H1 (cell line): Measurements from ENCODE around the gene SCN8A. TPM values are rescaled to one million over a fixed set of nuclear protein-coding genes. Genes with fewer than 3 reads are reported as not detected.

Experiments
- ASH2L ChIP-seq: fragments of 200-600, 300-600 bp; sonication (generic); IDR thresholded peaks from one replicate; pipeline ENCODE4 v1.7.1; 2017; ENCODE audit warnings: low read length
- CHD7 ChIP-seq: fragments of 300-600 bp; sonication (generic); IDR thresholded peaks from 2 replicates; pipeline ENCODE4 v1.7.1; 2012; ENCODE audit warnings: low read length, moderate library complexity, mild to moderate bottlenecking, inconsistent platforms; ENCODE audit not compliant: insufficient replicate concordance
- E2F6 ChIP-seq: IDR thresholded peaks from 2 replicates; pipeline ENCODE4 v1.6.1; 2012; ENCODE audit warnings: inconsistent platforms
- GABPA ChIP-seq: IDR thresholded peaks from 2 replicates; pipeline ENCODE4 v1.6.1; 2011; ENCODE audit warnings: mild to moderate bottlenecking, low read length, moderate library complexity, borderline replicate concordance; ENCODE audit not compliant: insufficient read depth
- KDM1A ChIP-seq: fragments of 200-600, 300-600 bp; sonication (generic); IDR thresholded peaks from 2 replicates; pipeline ENCODE4 v1.7.1; 2016; ENCODE audit warnings: mild to moderate bottlenecking, low read length, borderline replicate concordance
- RAD21 ChIP-seq, 2 experiments: IDR thresholded peaks in 1 of 2; conservative IDR thresholded peaks in 1 of 2; 2 replicates each; pipeline ENCODE4 v1.6.1; 2011; ENCODE audit warnings: low read depth in 2 of 2, low read length in 2 of 2, improper control_type of control experiment in 1 of 2, inconsistent platforms in 1 of 2, mild to moderate bottlenecking in 1 of 2, moderate library complexity in 1 of 2
- RFX5 ChIP-seq: IDR thresholded peaks from 2 replicates; pipeline ENCODE4 v1.6.1; 2011; ENCODE audit warnings: low read depth, low read length, improper control_type of control experiment, borderline replicate concordance
- YY1 ChIP-seq: IDR thresholded peaks from 2 replicates; pipeline ENCODE4 v1.6.1; 2011; ENCODE audit warnings: low read depth, mild to moderate bottlenecking, low read length
- polyA plus RNA-seq, 7 experiments: library from polyadenylated mRNA; depleted of rRNA in 3 of 7; stranded (reverse) in 5 of 7; unstranded in 2 of 7; fragments of >200 nt in 5 of 7; fragments of 200-250 nt in 2 of 7; gene quantifications; 1 replicate in 5 of 7; 2 replicates in 1 of 7; 4 replicates in 1 of 7; pipeline versions ENCODE4 v1.2.1 to v1.2.3, GENCODE V29; 2011 to 2013; ENCODE audit warnings: missing spikeins in 2 of 7, mixed read lengths in 2 of 7
- total RNA-seq: library from RNA; stranded (reverse); fragmentation: NEBNext Ultra II Directional; extraction: Animal tissue kit (Norgen Biotek cat#: 25700); gene quantifications from 2 replicates; pipeline ENCODE4 v1.2.1, GENCODE V29; 2021

The SCN8A gene
- total and polyA plus RNA-seq, 2 of the 8 experiments (the other 6 are each of a cell fraction or from before 2014, with no cell fraction given) = 6.3 to 10.7 TPM

DNA sequence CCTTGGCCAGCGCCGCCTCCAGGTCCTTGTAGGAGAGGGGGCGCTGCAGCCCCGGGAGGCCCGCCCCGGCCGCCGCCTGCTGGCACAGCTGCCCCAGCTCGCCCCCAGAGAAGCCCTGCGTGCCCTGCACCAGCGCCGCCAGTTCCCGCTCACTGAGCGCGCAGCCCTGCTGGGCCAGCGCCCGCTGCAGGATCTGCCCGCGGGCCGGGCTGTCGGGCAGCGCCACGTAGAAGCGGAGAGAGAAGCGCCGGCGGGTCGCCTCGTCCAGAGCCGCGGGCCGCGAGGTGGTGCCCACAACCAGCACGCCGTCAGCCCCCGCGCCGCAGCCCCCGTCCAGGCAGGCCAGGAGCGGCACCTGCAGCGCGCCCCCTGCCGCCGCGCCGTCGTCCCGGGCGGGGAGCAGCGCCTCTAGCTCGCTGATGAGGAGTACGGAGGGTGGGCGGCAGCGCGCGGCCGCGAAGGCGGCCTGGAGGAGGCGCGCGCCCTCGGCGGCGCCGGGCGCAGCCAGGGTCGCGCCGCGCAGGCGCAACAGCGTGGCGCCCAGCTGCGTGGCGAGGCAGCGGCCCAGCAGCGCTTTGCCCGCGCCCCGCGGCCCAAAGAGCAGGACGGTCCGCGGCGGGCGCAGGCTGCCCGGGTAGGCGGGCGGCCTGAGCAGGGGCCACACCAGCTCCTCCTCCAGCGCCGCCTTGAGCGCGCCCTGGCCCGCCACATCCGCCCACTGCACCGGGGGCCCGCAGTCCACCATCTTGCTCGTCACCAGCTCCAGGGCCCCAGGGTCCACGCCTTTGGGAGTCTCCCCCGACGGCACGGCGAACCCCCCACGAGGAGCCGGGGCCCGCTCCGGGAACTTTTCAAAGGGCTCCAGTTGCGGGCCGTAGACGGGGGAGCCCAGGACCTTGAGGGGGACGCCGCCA lies 229.8 kb downstream of the SCN8A start (continued):
- TF ChIP-seq CHD7 = no peak
- peak; percentile 78; the same call in 1 of the 2 replicates for TF ChIP-seq YY1
- peak; percentile 54 for TF ChIP-seq E2F6
- peak in 1 of 2 experiments; percentile 26; a peak in 1 of 4 replicates for TF ChIP-seq RAD21 (IDR thresholded peaks at IDR 0.05 in 1 of 2, conservative IDR thresholded peaks at IDR 0.05 in 1 of 2; ENCODE audit: low read depth in 2 of 2, low read length in 2 of 2)
- TF ChIP-seq KDM1A = no peak
- peak; percentile 28 for TF ChIP-seq ASH2L
- TF ChIP-seq GABPA = no peak
- no peak for TF ChIP-seq RFX5
